Endothelial cell of umbilical vein (primary cell): ENCODE measurements around the gene WASF2. TPM values are rescaled to one million over a fixed set of nuclear protein-coding genes. Genes with fewer than 3 reads are reported as not detected.
A peak's percentile ranks its signal among the peaks of the same experiment; 100 is the strongest.

Experiments
- BruUV-seq: library from RNA; stranded (reverse); fragments of 400-500 nt; replicated peaks from 2 replicates; lab custom pipeline; 2021; lab: Mats Ljungman, UMichigan
- CTCF ChIA-PET: fragments of 300-600, 350-600 bp; sonication (Branson Sonifier 250); formaldehyde crosslinking; loops from one replicate; lab custom pipeline; 2021; ENCODE audit warnings: antibody characterized with exemption, inconsistent platforms; lab: Charles Lee
- POLR2A ChIA-PET: fragments of 300-600, 350-600 bp; sonication (Branson Sonifier 250); formaldehyde crosslinking; loops from one replicate; lab custom pipeline; 2021; ENCODE audit warnings: antibody characterized with exemption, inconsistent platforms; lab: Charles Lee
- DNase-seq: peaks from one replicate; pipeline ENCODE4 v3.0.0-alpha.2; 2011; ENCODE audit warnings: low read depth, low spot score
- FAIRE-seq: peaks from 2 replicates; lab custom pipeline; 2011; peaks lifted over from hg19 to GRCh38; lab: Jason Lieb, UNC
- H2AFZ ChIP-seq: 2 replicates; pipeline ENCODE4 v1.6.0; 2012; ENCODE audit warnings: low read depth, low read length, control low read depth, inconsistent platforms
- H3K27ac ChIP-seq: 2 replicates; pipeline ENCODE4 v1.5.1; 2011; ENCODE audit warnings: low read depth, mild to moderate bottlenecking, control low read depth, low read length, moderate library complexity; ENCODE audit not compliant: insufficient read depth
- H3K27me3 ChIP-seq, 2 experiments: 2 replicates each; pipeline versions ENCODE4 v1.6.0 to v1.6.1; 2011; ENCODE audit warnings: low read length in 2 of 2, mixed read lengths in 1 of 2; ENCODE audit not compliant: control insufficient read depth in 2 of 2, insufficient read depth in 2 of 2
- H3K36me3 ChIP-seq, 2 experiments: 2 replicates in 1 of 2; 3 replicates in 1 of 2; pipeline ENCODE4 v1.5.1; 2011; ENCODE audit warnings: low read length in 2 of 2, mild to moderate bottlenecking in 1 of 2, moderate library complexity in 1 of 2; ENCODE audit not compliant: control insufficient read depth in 2 of 2, insufficient read depth in 2 of 2; ENCODE audit errors: extremely low read depth in 1 of 2
- H3K4me1 ChIP-seq: 3 replicates; pipeline ENCODE4 v1.5.1; 2011; ENCODE audit warnings: mild to moderate bottlenecking, low read length; ENCODE audit not compliant: control insufficient read depth, insufficient read depth; ENCODE audit errors: extremely low read depth
- H3K4me2 ChIP-seq: 2 replicates; pipeline ENCODE4 v1.6.1; 2011; ENCODE audit warnings: low read length, control low read depth, mixed read lengths; ENCODE audit not compliant: insufficient read depth
- H3K4me3 ChIP-seq, 3 experiments: fragments of 200-600 bp in 1 of 3; sonication (generic), shearing (Covaris generic) in 1 of 3; replicated peaks in 1 of 3; 2 replicates each; pipeline ENCODE4 v1.5.1; 2011 to 2016; ENCODE audit warnings: control low read depth in 3 of 3, low read length in 3 of 3, mild to moderate bottlenecking in 2 of 3, inconsistent platforms in 1 of 3, low read depth in 1 of 3, moderate library complexity in 1 of 3; ENCODE audit not compliant: insufficient read depth in 1 of 3
- H3K79me2 ChIP-seq: 2 replicates; pipeline ENCODE4 v1.6.0; 2012; ENCODE audit warnings: low read length, inconsistent platforms; ENCODE audit not compliant: control insufficient read depth, insufficient read depth
- H3K9ac ChIP-seq: replicated peaks from 2 replicates; pipeline ENCODE3; 2011; ENCODE audit warnings: low read length, control low read depth; ENCODE audit not compliant: insufficient read depth; ENCODE audit errors: extremely low read depth
- H3K9me1 ChIP-seq: replicated peaks from 3 replicates; pipeline ENCODE4 v1.6.0; 2011; ENCODE audit warnings: mild to moderate bottlenecking, low read length; ENCODE audit not compliant: control insufficient read depth, insufficient read depth; ENCODE audit errors: extremely low read depth
- H3K9me3 ChIP-seq: replicated peaks from 2 replicates; pipeline ENCODE4 v1.5.1; 2012; ENCODE audit warnings: low read length, inconsistent platforms; ENCODE audit not compliant: control insufficient read depth, insufficient read depth
- H4K20me1 ChIP-seq: replicated peaks from 2 replicates; pipeline ENCODE3; 2011; ENCODE audit warnings: mild to moderate bottlenecking, low read length; ENCODE audit not compliant: control insufficient read depth, insufficient read depth; ENCODE audit errors: extremely low read depth
- EZH2 ChIP-seq: IDR thresholded peaks from 2 replicates; pipeline ENCODE4 v1.6.1; 2012; ENCODE audit warnings: borderline replicate concordance, low read depth, mild to moderate bottlenecking, moderate library complexity, low read length, inconsistent platforms; ENCODE audit not compliant: severe bottlenecking
- GATA2 ChIP-seq: IDR thresholded peaks from 2 replicates; pipeline ENCODE4 v1.7.0; 2011; ENCODE audit warnings: low read depth, mild to moderate bottlenecking, moderate library complexity, mixed read lengths, low read length; ENCODE audit not compliant: insufficient read length, insufficient read depth
- JUN ChIP-seq: IDR thresholded peaks from 2 replicates; pipeline ENCODE4 v1.6.1; 2011; ENCODE audit warnings: borderline replicate concordance, low read depth; ENCODE audit not compliant: insufficient read length, insufficient read depth
- MAX ChIP-seq: IDR thresholded peaks from 2 replicates; pipeline ENCODE4 v1.6.1; 2011; ENCODE audit not compliant: insufficient read depth, insufficient read length
- MYC ChIP-seq: IDR thresholded peaks from one replicate; pipeline ENCODE4 v1.6.1; 2011; ENCODE audit warnings: mild to moderate bottlenecking, low read depth, low read length
- POLR2A ChIP-seq: IDR thresholded peaks from 2 replicates; pipeline ENCODE4 v1.6.1; 2012; ENCODE audit warnings: low read depth, mild to moderate bottlenecking, control low read depth, low read length
- POLR2AphosphoS5 ChIP-seq: IDR thresholded peaks from 2 replicates; pipeline ENCODE4 v1.6.1; 2012; ENCODE audit warnings: low read depth, mild to moderate bottlenecking, control low read depth, low read length, moderate library complexity; ENCODE audit not compliant: insufficient read depth
- dilution Hi-C: fragments of 300-500 bp; cut with MboI; formaldehyde crosslinking; loops from one replicate; pipeline ENCODE4 v1.15.0; 2019; ENCODE audit warnings: low sequenced_read_pairs; ENCODE audit not compliant: extremely low pct_ligation_motif_present
- intact Hi-C: fragments of 100-400 bp; cut with micrococcal nuclease; formaldehyde crosslinking; loops from one replicate; pipeline ENCODE4 v1.10.0; 2022
- polyA plus RNA-seq, 4 experiments: library from polyadenylated mRNA; depleted of rRNA in 3 of 4; stranded (reverse) in 3 of 4; unstranded in 1 of 4; fragments of >200 nt; gene quantifications; 2 replicates each; pipeline versions ENCODE4 v1.2.1 to v1.2.3, GENCODE V29; 2011 to 2012; ENCODE audit warnings: missing spikeins in 1 of 4
- total RNA-seq: library from RNA; stranded (reverse); gene quantifications from 2 replicates; pipeline ENCODE4 v1.2.3, GENCODE V29; 2021
- TF ChIP-seq, protein P1 (sequence below), 2 donors: IDR thresholded peaks; 1 replicate in 1 of 2; 2 replicates in 1 of 2; pipeline ENCODE4 v1.5.1; 2011; ENCODE audit warnings: low read length in 2 of 2, mild to moderate bottlenecking in 2 of 2, moderate library complexity in 2 of 2, control low read depth in 1 of 2, inconsistent platforms in 1 of 2, low read depth in 1 of 2; ENCODE audit not compliant: insufficient read depth in 1 of 2; ENCODE audit errors: extremely low read depth in 1 of 2

Gene WASF2
- total and polyA plus RNA-seq, 2 donors (not counting 3 experiments of a cell fraction or from before 2014, with no cell fraction given): 76.9 to 172 TPM

DNA sequence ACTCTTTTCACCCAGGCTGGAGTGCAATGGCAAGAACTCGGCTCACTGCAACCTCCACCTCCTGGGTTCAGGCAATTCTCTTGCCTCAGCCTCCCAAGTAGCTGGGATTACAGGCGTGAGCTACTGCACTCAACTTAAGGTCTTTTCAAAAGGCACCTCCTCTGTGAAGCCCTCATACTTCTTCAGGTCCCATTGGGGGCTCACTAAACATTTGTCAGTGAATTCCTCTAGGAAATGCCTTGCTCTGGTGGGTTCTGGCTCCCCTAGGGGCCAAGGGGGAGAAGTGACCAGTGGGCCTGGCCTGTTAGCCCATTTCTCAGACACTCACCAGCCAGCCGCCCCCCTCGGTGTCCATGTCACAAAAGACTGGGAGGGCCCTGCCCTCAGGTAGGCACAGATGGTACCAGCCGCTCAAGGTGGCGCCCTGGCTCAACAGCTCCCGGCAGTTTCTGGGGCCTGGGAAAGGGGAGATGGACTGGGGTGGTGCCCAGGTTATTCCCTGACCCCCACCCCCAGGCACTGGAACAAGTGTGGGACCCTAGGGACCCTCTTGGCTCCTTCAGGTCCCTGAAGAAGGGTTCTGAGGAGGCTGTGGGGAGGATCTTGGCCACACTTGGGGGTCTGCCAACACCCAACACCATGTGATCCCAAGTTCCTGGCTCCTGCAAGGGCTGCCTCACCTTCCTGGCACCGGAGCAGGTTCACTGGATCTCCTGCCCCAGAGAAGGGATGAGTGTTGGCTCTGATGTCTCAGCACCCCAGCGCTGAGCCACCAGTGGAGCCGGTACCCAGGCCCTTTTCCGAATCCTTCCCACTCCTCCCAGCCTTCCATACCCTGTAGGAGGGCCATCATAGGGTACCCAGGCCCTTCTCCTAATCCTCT is 116.9 kb downstream of the WASF2 start:
- Histone ChIP-seq H3K9ac (no peak overlapping the region), H3K79me2 (no peaks in the 10 kb centered on the region), H2AFZ (no peak overlapping the region), H3K9me3 (no peaks in the 10 kb centered on the region), H3K4me1 (no peaks in the 10 kb centered on the region), H3K4me2 (no peak overlapping the region), H4K20me1 (no peaks in the 10 kb centered on the region), H3K27me3 (no peaks in the 10 kb centered on the region), H3K36me3 (no peaks in the 10 kb centered on the region), H3K4me3 (no peak overlapping the region), H3K27ac (no peak overlapping the region), H3K9me1 (no peaks in the 10 kb centered on the region)
- no peak for FAIRE-seq
- TF ChIP-seq EZH2: no peak
- TF ChIP-seq POLR2AphosphoS5: no peak
- no peak for TF ChIP-seq MYC
- TF ChIP-seq GATA2: no peak
- TF ChIP-seq POLR2A: no peak
- TF ChIP-seq, protein P1, sequence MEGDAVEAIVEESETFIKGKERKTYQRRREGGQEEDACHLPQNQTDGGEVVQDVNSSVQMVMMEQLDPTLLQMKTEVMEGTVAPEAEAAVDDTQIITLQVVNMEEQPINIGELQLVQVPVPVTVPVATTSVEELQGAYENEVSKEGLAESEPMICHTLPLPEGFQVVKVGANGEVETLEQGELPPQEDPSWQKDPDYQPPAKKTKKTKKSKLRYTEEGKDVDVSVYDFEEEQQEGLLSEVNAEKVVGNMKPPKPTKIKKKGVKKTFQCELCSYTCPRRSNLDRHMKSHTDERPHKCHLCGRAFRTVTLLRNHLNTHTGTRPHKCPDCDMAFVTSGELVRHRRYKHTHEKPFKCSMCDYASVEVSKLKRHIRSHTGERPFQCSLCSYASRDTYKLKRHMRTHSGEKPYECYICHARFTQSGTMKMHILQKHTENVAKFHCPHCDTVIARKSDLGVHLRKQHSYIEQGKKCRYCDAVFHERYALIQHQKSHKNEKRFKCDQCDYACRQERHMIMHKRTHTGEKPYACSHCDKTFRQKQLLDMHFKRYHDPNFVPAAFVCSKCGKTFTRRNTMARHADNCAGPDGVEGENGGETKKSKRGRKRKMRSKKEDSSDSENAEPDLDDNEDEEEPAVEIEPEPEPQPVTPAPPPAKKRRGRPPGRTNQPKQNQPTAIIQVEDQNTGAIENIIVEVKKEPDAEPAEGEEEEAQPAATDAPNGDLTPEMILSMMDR (IDR thresholded peaks at IDR 0.05; ENCODE audit: extremely low read depth in 1 of 2, insufficient read depth in 1 of 2, low read depth in 1 of 2, low read length in 2 of 2): peak; percentile 36 to 46
- no peak for TF ChIP-seq MAX
- no peak for TF ChIP-seq JUN
- DNase-seq: no peak
- POLR2A ChIA-PET: interaction anchor here (0.6 kb wide), 1 partner anchor 46 kb away, joined by 8 read pairs; no protein-coding TSS in a partner anchor
- dilution Hi-C loops: no loop called here
- BruUV-seq: no TSS peak
- CTCF ChIA-PET: no interaction called here
- intact Hi-C loops: no loop called here
